Bronchial epithelial cell (primary cell): ENCODE results near the gene ABHD4. TPM values are rescaled to one million over a fixed set of nuclear protein-coding genes. Genes with fewer than 3 reads are reported as not detected.

ENCODE experiments used
- DNase-seq: peaks from one replicate; pipeline ENCODE4 v3.0.0-alpha.2; 2010; ENCODE audit warnings: low read depth
- FAIRE-seq: peaks from 2 replicates; lab custom pipeline; 2011; peaks lifted over from hg19 to GRCh38; lab: Jason Lieb, UNC
- H3K27me3 ChIP-seq: 2 replicates; pipeline ENCODE4 v1.5.1; 2011; ENCODE audit warnings: low read length; ENCODE audit not compliant: control insufficient read depth, insufficient read depth
- H3K36me3 ChIP-seq: 2 replicates; pipeline ENCODE4 v1.5.1; 2011; ENCODE audit warnings: low read length; ENCODE audit not compliant: control insufficient read depth, insufficient read depth
- H3K4me3 ChIP-seq: 2 replicates; pipeline ENCODE4 v1.5.1; 2011; ENCODE audit warnings: mild to moderate bottlenecking, low read depth, low read length, control low read depth
- CTCF ChIP-seq: IDR thresholded peaks from 2 replicates; pipeline ENCODE4 v1.5.1; 2011; ENCODE audit warnings: mild to moderate bottlenecking, moderate library complexity, low read length, control low read depth, inconsistent platforms; ENCODE audit not compliant: insufficient read depth, severe bottlenecking
- total RNA-seq: library from RNA; depleted of rRNA; stranded (reverse); fragments of >200 nt; gene quantifications from 2 replicates; pipeline ENCODE4 v1.2.1, GENCODE V29; 2014

Gene ABHD4
- total RNA-seq, 1 donor from 2014 or later, result 5.3 TPM

- Histone ChIP-seq H3K4me3 (no peak overlapping the region), H3K36me3 (peaks cover 8% of the 10 kb centered on the region), H3K27me3 (no peaks in the 10 kb centered on the region)
- FAIRE-seq (no peak), DNase-seq (no peak)
- TF ChIP-seq CTCF, result no peak
Observed at GRCh38 chr14:22597265-22597664, 835 bp upstream of the ABHD4 start.

- Histone ChIP-seq H3K36me3 (peaks cover 8% of the 10 kb centered on the region), H3K4me3 (peak overlapping the region; percentile 68), H3K27me3 (no peaks in the 10 kb centered on the region)
- no peak for FAIRE-seq
- no peak for DNase-seq
- no peak for TF ChIP-seq CTCF
Observed at GRCh38 chr14:22597771-22598098, 365 bp upstream of the ABHD4 start.

- H3K4me3 ChIP-seq, result peak overlapping the region; percentile 68
- TF ChIP-seq CTCF, result peak; percentile 41
- FAIRE-seq (no peak), DNase-seq (peak; percentile 86)
- H3K27me3 ChIP-seq, result no peaks in the 10 kb centered on the region
- peaks cover 15% of the 10 kb centered on the region for H3K36me3 ChIP-seq
Observed at GRCh38 chr14:22598896-22599244, 770 bp downstream of the ABHD4 start.

- Histone ChIP-seq H3K27me3 (no peaks in the 10 kb centered on the region), H3K4me3 (peak overlapping the region; percentile 68), H3K36me3 (peaks cover 16% of the 10 kb centered on the region)
- no peak for TF ChIP-seq CTCF
- FAIRE-seq (no peak), DNase-seq (no peak)
Observed at GRCh38 chr14:22599349-22599748, 1.2 kb downstream of the ABHD4 start.

- Histone ChIP-seq H3K4me3 (no peak overlapping the region), H3K27me3 (no peaks in the 10 kb centered on the region), H3K36me3 (peaks cover 18% of the 10 kb centered on the region)
- no peak for TF ChIP-seq CTCF
- FAIRE-seq, result no peak
- DNase-seq, result no peak
Observed at GRCh38 chr14:22600027-22600426, 1.9 kb downstream of the ABHD4 start.

- no peak overlapping the region for H3K4me3 ChIP-seq
Observed at GRCh38 chr14:22601456-22601855, 3.4 kb downstream of the ABHD4 start.

More at GRCh38 chr14:22601456-22601855, 3.4 kb downstream of the ABHD4 start:
- FAIRE-seq, result no peak
- peaks cover 26% of the 10 kb centered on the region for H3K36me3 ChIP-seq
- no peaks in the 10 kb centered on the region for H3K27me3 ChIP-seq
- DNase-seq, result no peak
- no peak for TF ChIP-seq CTCF
